ENCODE results near the gene ELMO3.

GRCh38 chr16:67204076-67204475, 5.1 kb downstream of the ELMO3 start:
- TF ChIP-seq POLR2A (IDR thresholded peaks at IDR 0.05) (no peak), POLR2AphosphoS5 (IDR thresholded peaks at IDR 0.05) (no peak), EP300 (IDR thresholded peaks at IDR 0.05) (no peak)
- TF ChIP-seq, protein P1, sequence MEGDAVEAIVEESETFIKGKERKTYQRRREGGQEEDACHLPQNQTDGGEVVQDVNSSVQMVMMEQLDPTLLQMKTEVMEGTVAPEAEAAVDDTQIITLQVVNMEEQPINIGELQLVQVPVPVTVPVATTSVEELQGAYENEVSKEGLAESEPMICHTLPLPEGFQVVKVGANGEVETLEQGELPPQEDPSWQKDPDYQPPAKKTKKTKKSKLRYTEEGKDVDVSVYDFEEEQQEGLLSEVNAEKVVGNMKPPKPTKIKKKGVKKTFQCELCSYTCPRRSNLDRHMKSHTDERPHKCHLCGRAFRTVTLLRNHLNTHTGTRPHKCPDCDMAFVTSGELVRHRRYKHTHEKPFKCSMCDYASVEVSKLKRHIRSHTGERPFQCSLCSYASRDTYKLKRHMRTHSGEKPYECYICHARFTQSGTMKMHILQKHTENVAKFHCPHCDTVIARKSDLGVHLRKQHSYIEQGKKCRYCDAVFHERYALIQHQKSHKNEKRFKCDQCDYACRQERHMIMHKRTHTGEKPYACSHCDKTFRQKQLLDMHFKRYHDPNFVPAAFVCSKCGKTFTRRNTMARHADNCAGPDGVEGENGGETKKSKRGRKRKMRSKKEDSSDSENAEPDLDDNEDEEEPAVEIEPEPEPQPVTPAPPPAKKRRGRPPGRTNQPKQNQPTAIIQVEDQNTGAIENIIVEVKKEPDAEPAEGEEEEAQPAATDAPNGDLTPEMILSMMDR (IDR thresholded peaks at IDR 0.05), result no peak

Data from upper lobe of left lung (tissue), 4 donors.